Motor neuron (in vitro differentiated cells): ENCODE results near the gene ATG2A. TPM values are rescaled to one million over a fixed set of nuclear protein-coding genes. Genes with fewer than 3 reads are reported as not detected.

Experiments
- ATAC-seq, 8 experiments: fragments of 200-7000 bp; cut with Tn5 transposase; replicated peaks in 6 of 8; 2 replicates each; pipeline ENCODE4 v1.8.0; 2021; ENCODE audit warnings: mild to moderate bottlenecking in 8 of 8, moderate library complexity in 8 of 8
- H3K27ac ChIP-seq, 2 donors: fragments of 250-450 bp; sonication (Bioruptor Pico); 2 replicates each; pipeline ENCODE4 v1.9.0; 2021; ENCODE audit warnings: antibody characterized with exemption in 2 of 2, mild to moderate bottlenecking in 2 of 2, moderate library complexity in 1 of 2
- H3K4me1 ChIP-seq, 2 donors: fragments of 250-450 bp; sonication (Bioruptor Pico); replicated peaks in 1 of 2; 2 replicates each; pipeline ENCODE4 v1.6.1; 2021; ENCODE audit warnings: antibody characterized with exemption in 2 of 2, mild to moderate bottlenecking in 2 of 2, moderate library complexity in 1 of 2
- H3K4me3 ChIP-seq, 5 donors: fragments of 250-450 bp; sonication (Bioruptor Pico); 2 replicates each; pipeline ENCODE4 v1.9.0; 2021; ENCODE audit warnings: antibody characterized with exemption in 5 of 5, mild to moderate bottlenecking in 5 of 5, moderate library complexity in 4 of 5
- WGBS, 10 experiments: fragments of 450-650 bp; shearing (Covaris generic); methylation state at CpG; one replicate each; pipeline ENCODE4 v1.0.0; 2022; 5-methylcytosine and 5-hydroxymethylcytosine counted together
- in situ Hi-C, 9 experiments: fragments of 400-800 bp; cut with MboI; loops; one replicate each; pipeline ENCODE4 v1.15.0; 2021; ENCODE audit warnings: low sequenced_read_pairs in 9 of 9, low pct_unique_long_range_greater_than_20kb in 2 of 9; ENCODE audit not compliant: unreplicated experiment in 9 of 9
- total RNA-seq, 8 experiments: library from RNA; unstranded; fragments of 300-600 nt; gene quantifications; 2 replicates each; pipeline versions ENCODE4 v1.2.3 to v1.2.4, GENCODE V29; 2022

ATG2A gene
- total RNA-seq, 8 experiments from 2014 or later = 4.9 to 37.2 (median 9.6) TPM

DNA sequence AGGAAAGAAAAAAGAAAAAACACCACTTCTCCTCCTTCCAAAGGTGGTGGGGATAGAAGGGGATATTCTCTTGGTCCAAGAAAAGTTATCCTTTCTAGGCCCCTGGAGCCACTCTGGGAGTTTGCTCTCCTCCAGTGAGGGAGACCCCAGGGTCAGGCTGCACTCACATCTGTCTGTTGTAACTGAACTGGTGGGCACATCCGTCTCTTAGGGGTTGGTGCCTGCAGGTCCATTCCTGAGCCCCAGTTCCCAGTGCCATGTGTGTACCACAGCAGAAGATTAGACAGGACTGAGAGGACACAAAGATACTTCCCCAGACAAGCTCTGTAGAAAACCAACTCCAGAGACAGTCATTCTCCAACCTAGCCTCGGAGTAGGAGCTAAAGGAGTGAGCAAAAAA is 3.1 kb upstream of the ATG2A start:
- peaks cover 13 to 17% of the 10 kb centered on the region in 2 donors for H3K4me1 ChIP-seq
- 20 to 100% (median 83%) methylated on average over 1 to 2 of the region's 2 CpGs; no CpG with 5 or more reads in 6 of the 10 experiments for WGBS, 10 experiments
- in situ Hi-C loops = no loop called here
- no peak overlapping the region for H3K4me3 ChIP-seq
- no peak overlapping the region for H3K27ac ChIP-seq
- no peak for ATAC-seq

DNA sequence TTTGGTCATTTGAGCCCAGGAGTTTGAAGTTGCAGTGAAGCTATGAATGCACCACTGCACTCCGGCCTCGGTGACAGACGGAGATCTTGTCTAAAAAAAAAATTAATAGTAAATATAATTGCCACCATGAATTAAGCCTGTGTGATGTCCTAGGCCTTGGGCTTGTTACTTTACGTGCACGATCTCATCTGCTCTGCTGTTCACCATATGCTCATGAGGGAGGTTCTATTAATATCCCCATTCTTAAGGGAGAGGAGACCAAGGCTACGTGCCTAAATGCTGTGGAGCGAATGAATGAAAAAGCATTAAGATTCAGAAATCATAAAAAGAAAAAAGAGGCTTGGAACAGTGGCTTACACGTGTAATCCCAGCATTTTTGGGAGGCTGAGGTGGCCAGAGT is 2.6 kb upstream of the ATG2A start:
- Histone ChIP-seq H3K4me1 (peaks cover 13 to 17% of the 10 kb centered on the region in 2 donors), H3K4me3 (no peak overlapping the region), H3K27ac (no peak overlapping the region)
- 27 to 100% (median 85%) methylated on average over 2 to 8 of the region's 8 CpGs; no CpG with 5 or more reads in 1 of the 10 experiments for WGBS, 10 experiments
- ATAC-seq = no peak
- in situ Hi-C loops = no loop called here

DNA sequence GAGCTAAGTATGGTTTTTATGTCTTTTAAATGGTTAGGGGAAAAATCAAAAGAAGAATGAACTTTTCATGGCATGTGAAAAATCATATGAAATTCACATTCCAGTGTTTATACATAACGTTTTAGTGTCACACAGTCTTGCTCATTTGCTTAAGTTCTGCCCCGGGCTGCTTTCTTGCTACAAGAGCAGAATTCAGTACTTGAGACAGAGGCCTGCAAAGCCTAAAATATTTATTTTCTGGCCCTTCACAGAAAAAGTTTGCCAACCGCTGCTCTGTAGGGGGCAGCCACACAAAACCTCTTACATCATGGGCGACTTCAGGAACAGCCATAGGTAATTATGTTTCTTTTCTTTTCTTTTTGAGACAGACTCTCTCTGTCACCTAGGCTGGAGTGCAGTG is 1.0 kb upstream of the ATG2A start:
- Histone ChIP-seq H3K4me3 (peak overlapping the region; percentile 19 to 75 (median 39)), H3K4me1 (peaks cover 9 to 13% of the 10 kb centered on the region in 2 donors), H3K27ac (peak overlapping the region in 1 of 2 donors; percentile 25)
- in situ Hi-C loops = no loop called here
- WGBS, 10 experiments = 3 to 60% (median 37%) methylated on average over 2 to 4 of the region's 4 CpGs; no CpG with 5 or more reads in 1 of the 10 experiments
- ATAC-seq = peak in 2 of 8 experiments; percentile 1 to 3

DNA sequence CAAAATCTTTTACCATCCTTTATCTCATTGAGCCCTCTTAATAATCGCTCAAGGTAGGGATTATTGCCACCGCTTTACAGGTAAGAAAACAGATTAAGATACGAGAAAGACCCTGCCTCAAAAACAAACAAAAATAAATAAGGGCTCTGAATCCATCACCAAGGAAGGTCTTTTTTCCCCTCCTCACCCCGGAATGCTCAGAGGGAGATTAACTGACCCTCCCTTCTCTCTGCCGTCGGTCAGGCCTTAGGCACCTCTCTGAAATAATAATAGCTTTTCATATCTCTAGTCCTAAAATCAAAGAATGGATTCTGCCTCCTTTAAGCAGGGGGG is 620 bp upstream of the ATG2A start:
- 0 to 8% (median 0%) methylated on average over 1 to 6 of the region's 6 CpGs; no CpG with 5 or more reads in 3 of the 10 experiments for WGBS, 10 experiments
- in situ Hi-C loops = no loop called here
- peak in 1 of 8 experiments; percentile 0 for ATAC-seq
- peak overlapping the region in 1 of 2 donors; percentile 25 for H3K27ac ChIP-seq
- H3K4me1 ChIP-seq = peaks cover 9 to 13% of the 10 kb centered on the region in 2 donors
- H3K4me3 ChIP-seq = peak overlapping the region; percentile 19 to 75 (median 39)

DNA sequence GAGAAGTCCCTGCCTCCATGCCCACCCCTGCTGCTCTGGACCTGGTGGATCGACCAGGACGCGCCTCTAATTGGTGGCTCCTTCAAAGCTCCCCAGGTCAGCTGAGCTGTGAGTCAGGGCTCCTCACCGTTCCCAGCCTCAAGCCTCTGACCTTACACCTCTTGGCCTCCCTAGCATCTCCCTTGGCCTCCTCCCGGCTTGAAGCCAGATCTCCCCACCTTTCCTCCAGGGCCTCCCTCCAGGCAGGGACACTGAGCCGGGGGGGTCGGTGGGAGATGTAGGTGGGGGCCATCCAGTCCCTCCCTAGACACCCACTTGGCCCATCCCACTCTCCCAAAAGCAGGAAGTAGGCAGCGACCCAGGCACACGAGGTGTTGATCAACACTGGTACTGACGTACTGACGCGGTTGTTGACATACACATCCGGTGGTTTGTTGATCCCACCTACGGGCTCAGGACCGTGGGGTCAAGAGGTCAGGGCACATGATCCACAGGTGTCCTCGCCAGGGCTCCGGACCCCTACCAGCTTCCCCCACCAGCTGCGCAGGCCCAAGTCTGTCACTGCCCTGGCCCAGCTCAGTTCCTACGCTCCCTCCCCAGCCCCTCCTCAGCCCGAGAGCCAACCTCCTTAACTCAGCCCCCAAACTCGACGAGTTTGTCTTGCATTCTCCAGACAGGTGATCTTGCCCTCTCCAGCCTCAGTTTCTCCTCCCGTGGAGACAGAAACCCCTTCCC is 802 bp downstream of the ATG2A start:
- peaks cover 9 to 13% of the 10 kb centered on the region in 2 donors for H3K4me1 ChIP-seq
- H3K27ac ChIP-seq = no peak overlapping the region
- peak overlapping the region; percentile 54 to 75 (median 65) for H3K4me3 ChIP-seq
- 0 to 33% (median 8%) methylated on average over 1 to 10 of the region's 23 CpGs; no CpG with 5 or more reads in 6 of the 10 experiments for WGBS, 10 experiments
- ATAC-seq = peak in 3 of 8 experiments; percentile 4 to 12 (median 7)
- in situ Hi-C loops = no loop called here

DNA sequence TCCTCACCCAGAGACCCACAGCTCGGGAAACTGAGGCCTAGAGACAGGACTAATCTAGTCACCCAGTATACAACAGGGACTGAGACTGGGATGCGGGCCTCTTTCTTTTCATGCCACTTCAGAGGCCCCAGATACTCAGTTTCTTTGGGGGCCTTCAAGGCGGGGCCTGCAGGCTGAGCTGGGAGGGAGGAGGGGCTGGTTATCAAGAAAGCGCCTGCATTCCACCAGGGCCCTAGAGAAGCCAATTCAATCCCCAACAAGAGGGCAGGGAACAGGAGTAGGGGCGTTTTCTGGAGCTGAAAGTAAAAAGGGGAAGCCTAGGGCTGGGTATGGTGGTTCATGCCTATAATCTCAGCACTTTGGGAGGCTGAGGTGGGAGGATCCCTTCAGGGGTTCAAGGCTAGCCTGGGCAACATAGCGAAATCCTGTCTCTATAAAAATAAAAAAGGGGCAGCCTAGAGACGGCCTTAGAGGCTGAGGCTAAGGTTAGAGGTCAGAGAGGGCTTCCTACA is 1.6 kb downstream of the ATG2A start:
- H3K4me3 ChIP-seq = no peak overlapping the region
- in situ Hi-C loops = no loop called here
- WGBS, 10 experiments = 40 to 100% (median 62%) methylated on average over 1 to 4 of the region's 7 CpGs; no CpG with 5 or more reads in 3 of the 10 experiments
- H3K4me1 ChIP-seq = peaks cover 9 to 13% of the 10 kb centered on the region in 2 donors
- no peak for ATAC-seq
- H3K27ac ChIP-seq = no peak overlapping the region

DNA sequence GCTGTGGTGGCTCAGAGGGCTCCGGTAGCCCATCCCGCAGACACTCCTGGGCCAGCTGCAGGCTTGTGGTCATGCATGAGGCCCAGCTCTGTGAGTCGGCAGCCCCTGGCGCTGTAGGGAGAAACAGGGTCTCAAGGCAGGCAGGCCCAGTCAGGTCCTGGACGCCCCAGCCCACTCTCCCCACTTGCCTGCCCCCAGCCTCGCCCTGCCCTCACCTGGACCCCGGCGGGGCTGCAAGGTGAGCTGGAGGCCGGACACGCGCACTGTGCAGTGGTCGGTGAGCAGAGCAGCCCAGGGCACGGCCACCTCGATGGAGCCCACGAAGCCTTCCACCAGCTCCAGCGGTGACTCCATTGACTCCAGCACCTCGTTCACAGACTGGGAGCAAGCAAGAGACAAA is 2.9 kb downstream of the ATG2A start:
- WGBS, 10 experiments = 100% methylated on average over 2 of the region's 17 CpGs; no CpG with 5 or more reads in 8 of the 10 experiments
- Histone ChIP-seq H3K4me3 (no peak overlapping the region), H3K27ac (no peak overlapping the region), H3K4me1 (peaks cover 9 to 13% of the 10 kb centered on the region in 2 donors)
- no peak for ATAC-seq
- in situ Hi-C loops = no loop called here

DNA sequence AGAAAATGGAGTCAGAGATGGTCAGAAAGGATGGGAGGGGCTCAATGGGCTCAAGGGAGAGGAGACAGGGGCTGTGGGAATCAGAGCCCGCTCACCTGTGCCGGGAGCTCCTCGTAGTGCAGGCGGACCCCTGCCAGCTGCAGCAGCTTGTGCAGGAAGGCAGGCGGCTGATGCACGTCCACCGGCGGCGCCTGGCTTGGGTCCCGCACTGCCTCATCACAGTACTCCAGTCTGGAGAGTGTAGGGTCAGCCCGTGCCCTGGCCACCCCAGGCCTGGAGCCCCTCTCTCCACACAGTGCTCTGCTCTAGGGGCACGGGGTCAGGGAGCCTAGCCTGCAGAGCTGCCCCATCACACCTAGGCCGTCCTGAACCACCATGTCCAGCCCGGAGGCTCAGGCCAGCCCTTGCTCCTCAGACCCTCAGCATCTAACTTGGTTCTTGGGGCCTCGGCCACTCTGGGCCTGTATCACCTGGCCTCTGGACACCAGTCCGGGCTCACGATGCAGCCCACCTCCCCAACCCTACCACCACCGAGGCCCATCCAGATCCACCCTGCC is 3.8 kb downstream of the ATG2A start:
- no peak for ATAC-seq
- H3K4me1 ChIP-seq = peaks cover 9 to 10% of the 10 kb centered on the region in 2 donors
- in situ Hi-C loops = no loop called here
- no peak overlapping the region for H3K4me3 ChIP-seq
- no peak overlapping the region for H3K27ac ChIP-seq
- WGBS, 10 experiments = 67% methylated on average over 6 of the region's 18 CpGs; no CpG with 5 or more reads in 9 of the 10 experiments

DNA sequence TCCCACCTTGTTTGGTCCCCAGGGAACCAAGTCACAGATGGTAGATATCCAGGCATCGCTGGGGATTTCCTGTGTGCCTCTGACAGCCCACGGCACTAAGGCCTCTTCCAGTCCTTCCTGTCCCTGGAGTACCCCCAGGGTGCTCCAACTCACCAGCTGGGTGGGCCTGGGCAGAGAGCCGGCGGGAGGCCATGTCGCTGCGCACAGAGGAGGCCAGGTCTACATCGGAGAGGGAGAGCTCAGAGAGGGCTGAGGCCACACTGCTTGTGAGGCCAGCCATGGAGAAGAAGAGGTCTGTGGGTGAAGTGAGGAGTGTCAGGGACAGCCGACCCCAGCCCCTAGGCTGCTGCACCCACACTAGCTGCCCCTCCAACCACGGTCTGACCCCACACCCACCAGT is 5.3 kb downstream of the ATG2A start:
- in situ Hi-C loops = no loop called here
- no peak for ATAC-seq
- 88 to 100% (median 100%) methylated on average over 1 to 7 of the region's 9 CpGs; no CpG with 5 or more reads in 6 of the 10 experiments for WGBS, 10 experiments

DNA sequence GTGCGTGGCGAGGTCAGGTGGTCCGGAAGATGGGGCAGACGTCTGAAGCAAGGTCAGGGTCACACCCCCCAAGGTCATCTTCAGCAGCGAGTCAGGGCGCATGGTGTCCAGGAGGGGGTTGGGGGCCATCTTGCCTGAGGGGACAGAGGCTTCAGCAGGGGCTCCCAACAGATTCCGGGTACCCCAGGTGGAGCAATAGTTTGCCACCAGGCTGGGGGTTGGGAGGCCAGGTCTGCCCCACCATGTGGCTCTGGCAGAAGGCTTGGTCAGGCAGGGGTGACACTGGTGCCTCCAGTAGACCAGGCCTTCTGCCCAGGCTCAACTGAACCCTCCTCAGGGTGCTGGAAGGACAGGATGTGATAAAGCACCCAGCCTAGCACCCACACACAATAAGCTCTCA is 5.9 kb downstream of the ATG2A start:
- Histone ChIP-seq H3K4me1 (peaks cover 5 to 7% of the 10 kb centered on the region in 2 donors), H3K4me3 (no peak overlapping the region), H3K27ac (no peak overlapping the region)
- in situ Hi-C loops = no loop called here
- 80% methylated on average over 1 of the region's 7 CpGs; no CpG with 5 or more reads in 9 of the 10 experiments for WGBS, 10 experiments
- ATAC-seq = no peak

More for the DNA sequence above, 5.3 kb downstream of the ATG2A start:
- no peak overlapping the region for H3K27ac ChIP-seq
- H3K4me1 ChIP-seq = peaks cover 9% of the 10 kb centered on the region in 2 donors
- no peak overlapping the region for H3K4me3 ChIP-seq

DNA sequence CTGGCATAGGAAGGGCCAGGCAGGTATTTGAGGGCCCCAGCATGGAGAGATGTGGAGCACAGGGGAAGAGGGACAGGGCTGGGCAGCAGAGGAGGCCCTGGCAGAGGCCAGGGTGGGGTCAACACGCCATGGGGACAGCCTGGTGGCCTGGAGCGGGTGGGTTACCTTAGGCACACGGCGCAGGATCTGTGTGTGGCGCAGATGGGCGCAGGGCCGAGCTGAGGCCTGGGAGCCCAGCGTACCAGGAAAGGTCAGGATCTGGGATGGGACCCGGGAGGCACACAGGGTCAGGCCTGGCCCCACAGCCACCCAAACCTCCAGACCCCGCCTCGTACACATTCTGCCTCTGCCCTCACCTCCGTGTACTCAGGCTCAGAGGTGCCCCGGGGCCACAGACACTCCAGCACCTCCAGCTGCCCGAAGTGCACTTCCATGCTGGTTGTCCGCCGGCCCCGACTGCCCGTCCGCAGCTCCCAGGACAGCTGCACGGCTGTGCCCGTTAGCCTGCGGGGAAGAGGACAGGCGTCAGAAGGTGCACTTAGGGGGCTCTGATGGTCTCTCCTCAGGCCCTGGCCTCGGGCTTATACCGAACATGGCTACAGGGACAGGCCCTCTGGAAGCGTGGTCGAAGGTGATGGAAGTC is 6.4 kb downstream of the ATG2A start:
- in situ Hi-C loops = no loop called here
- WGBS, 10 experiments = 80 to 100% (median 88%) methylated on average over 1 to 9 of the region's 27 CpGs; no CpG with 5 or more reads in 7 of the 10 experiments
- no peak for ATAC-seq
- H3K4me1 ChIP-seq = peaks cover 0 to under 1% of the 10 kb centered on the region in 2 donors
- H3K4me3 ChIP-seq = no peak overlapping the region
- no peak overlapping the region for H3K27ac ChIP-seq

DNA sequence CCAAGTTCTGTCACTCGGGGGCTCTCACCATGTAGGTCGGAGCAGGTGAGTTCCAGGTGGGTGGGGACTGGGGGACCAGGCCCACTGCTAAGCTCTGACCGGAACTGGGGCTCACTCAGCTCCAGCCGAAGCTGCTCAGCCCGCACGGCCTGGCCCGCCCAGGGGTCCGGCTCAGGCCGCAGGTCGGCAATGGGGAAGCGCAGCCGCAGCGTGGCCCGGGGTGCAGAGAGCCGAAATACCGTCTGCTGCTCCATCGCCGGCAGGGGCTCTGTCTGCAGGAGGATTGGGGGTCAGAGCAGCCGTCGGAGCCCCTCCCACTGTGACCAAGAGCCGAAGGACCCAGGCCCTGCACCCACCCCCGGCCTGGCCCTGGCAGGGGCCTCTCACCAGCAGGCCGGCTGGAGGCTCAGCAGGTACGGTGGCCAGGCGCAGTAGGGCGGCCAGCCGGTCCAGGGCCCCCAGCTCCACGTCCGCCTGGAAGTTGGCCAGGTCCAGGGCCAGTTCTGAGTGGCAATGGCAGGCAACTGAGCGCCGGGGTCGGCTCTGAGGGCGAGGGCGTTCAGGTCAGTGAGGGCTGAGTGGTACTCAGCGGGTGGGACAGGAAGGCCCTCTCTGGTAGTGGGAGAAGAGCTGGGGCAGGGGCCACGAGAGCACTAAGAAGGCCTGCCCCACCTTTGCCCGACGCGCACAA is 7.2 kb downstream of the ATG2A start:
- H3K4me3 ChIP-seq = no peak overlapping the region
- in situ Hi-C loops = no loop called here
- 80 to 100% (median 93%) methylated on average over 1 to 5 of the region's 39 CpGs; no CpG with 5 or more reads in 5 of the 10 experiments for WGBS, 10 experiments
- H3K4me1 ChIP-seq = no peaks in the 10 kb centered on the region
- no peak for ATAC-seq
- no peak overlapping the region for H3K27ac ChIP-seq
